ENCODE measurements around the gene GTPBP4.
"Not testable (repeated sequence)": the region's sequence is repeated elsewhere in the genome, so short reads cannot be mapped to it uniquely, and the experiment has no call there.

GTPBP4 gene

DNA sequence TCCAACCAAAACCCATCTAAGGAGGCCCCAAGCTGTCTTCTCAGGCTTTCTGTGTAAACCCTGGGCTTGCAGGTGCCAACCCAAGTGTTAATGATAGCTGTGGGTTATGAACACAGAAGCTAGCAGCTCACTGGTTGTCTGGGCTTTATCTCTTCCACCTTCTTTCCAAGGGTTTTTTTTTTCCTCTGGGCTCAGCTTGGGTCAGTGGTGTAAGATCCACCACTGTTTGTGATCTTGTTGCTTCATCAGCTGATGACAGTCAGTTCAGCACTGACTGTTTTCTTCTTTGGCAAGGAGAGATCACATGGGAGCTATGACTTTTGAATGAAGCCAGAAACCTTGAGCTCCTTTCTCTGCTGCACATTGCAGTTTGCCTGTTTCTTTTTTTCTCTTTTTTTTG, 4.6 kb downstream of the GTPBP4 start:
- DNase-seq: peak; percentile 59 to 88

DNA sequence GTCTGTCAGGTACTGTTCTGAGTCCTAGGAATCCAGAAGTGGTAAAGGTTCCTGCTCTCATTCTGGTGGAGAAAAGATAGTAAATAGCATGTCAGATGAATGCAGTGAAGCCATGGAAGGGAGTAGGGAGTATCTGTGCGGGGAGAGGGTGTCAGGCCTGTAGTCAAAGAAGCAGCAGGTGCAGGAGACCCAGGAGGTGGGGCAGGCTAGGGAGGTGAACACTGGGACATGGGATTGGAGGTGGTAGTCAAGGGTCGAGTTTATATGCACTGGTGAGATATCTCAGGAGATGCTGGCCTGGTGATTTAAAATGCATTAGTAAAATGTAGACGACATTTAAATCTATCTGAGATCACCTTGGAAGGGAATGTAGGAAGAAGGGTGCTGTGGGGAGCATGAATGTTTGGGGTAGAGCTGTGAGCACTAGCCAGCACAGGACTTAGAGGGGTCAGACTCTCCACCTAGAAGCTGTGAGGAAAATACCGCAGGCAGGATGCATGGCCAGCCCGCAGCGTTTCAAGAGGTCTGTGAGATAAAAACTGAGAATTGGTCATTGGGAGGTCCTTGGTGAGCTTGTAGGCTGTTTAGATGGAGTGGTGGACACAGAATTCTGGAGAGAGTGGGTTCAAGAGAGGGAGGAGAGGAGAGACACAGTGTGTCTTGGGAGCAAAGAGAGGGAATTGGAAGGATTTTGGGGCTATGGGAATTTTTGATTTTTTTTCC, 6.8 kb downstream of the GTPBP4 start:
- no peak for DNase-seq

DNA sequence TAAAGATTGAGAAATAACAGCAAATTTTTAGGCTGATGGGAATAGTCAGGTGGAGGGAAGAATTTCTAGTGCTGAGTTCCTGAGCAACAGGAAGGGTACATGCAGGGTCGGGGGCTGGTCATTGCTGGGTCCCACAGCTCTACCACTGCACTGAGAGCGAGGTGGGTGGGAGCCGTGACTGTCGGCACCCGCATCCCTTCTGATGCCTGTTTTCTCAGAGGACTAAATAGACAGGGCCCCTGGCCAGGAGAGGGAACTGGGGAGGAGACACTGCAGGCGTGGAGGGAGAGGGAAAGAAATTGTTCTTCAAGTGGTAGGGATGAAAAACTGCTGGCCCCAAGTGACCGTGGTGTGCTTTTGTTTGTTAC, 7.3 kb downstream of the GTPBP4 start:
- no peak for DNase-seq

DNA sequence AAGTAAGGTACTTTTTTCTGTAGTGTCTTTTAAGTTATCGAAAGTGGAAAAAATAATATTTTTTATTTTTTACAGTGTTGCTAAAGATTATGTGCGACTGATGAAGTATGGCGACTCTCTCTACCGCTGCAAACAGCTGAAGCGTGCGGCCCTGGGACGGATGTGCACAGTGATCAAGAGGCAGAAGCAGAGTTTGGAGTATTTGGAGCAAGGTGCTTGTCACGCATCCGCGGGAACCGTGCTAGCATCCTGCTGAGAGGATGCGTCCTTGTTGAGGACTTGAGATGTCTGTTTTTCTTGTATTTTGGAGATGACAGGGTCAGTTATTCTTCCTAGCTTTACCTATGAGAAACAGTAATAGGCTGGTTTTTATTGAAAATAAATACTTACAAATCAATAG, 7.8 kb downstream of the GTPBP4 start:
- DNase-seq: no peak

DNA sequence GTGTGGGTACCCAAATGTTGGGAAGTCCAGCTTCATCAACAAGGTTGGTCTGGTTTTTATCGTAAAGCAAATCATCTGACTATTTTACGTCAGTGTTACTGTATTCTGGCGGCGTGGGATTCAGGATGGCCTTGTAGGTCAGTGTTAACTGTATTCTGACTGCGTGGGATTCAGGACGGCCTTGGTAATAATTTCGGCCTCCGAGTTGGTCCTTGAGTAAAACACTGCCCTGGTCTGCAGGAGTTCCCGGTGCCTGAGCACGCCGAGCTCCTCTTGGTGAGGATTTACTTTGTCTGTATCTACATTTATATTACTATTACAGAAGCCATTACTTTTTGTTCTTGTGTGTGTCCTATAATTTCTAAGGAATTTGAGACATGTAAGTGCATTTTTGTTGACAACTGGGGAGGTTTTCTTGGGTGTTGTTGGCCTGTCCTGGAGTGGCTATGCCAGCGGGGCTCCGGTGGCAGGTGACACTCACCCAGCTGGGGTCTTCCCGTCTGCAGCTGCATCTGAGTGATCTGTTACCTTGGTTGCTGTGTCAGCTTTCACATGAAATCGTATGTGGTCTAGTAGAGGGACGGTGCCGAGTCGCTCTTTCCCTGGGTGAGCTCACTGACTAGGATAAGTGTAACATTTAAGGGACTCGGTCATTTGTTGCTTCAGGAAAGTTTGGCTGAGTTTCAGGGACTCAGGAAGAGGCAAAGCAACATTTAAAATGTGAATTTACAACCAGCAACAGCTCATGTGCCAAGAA, 9.2 kb downstream of the GTPBP4 start:
- no peak for DNase-seq

DNA sequence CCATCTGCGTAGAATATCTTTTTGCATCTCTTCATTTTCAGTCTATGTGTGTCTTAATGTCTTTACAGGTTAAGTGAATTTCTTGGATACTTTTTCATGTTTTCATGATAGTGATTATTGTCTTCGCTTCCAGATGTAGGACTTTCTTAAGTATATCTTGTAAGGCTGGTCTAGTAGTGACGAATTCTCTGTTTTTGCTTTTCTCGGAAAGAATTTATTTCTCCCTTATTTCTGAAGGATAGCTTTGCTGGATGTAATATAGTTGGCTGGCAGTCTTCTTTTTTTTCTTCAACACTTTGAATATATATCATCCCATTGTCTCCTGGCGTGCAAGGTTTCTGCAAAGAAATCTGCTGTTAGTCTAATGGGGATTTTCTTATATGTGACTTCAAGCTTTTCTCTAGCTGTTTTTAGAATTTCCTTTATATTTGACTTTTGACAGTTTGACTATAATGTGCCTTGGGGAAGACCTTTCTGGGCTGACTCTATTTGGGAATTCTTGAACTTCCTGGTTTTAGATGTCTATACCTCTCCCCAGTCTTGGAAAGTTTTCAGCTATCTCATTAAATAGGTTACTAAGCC, 14.3 kb downstream of the GTPBP4 start:
- no peak for DNase-seq

DNA sequence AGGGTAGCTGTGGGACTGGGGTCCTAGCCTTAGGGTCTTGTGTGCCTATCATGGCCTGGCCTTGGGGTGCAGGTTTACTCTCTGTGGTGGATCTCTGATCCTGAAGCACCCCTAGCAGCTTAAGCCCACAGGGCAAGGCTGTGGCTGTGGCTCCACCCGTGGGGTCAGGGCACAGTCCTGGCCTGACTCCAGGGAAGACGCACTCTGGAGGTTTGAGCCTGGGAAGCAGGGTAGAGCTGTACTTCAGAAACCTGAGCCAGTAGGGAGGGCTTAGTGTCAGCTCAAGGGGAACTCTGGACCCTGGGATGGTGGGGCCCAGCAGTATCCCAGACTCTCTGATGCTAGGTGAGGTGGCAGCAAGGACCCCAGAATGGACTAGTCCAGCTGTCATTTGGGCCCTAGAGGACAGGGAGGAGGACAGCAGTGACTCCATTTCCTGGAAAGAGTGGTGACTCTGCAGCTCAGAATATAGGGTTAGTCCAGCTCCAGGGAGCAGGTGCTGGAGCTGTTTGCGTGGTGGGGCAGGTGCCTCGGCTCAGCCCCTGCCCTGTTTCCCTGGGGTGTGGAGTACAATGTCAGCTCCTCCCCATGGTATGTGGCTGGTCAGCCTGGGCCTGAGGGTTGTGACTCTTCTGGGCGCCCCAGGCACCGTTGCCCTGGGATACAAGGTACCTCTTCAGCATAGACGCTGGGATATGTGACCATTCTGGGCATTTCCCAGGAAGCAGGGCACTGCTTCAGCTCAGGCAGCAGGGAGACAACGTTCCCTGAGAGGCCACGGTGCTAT, 15.8 kb downstream of the GTPBP4 start:
- DNase-seq: no peak

DNA sequence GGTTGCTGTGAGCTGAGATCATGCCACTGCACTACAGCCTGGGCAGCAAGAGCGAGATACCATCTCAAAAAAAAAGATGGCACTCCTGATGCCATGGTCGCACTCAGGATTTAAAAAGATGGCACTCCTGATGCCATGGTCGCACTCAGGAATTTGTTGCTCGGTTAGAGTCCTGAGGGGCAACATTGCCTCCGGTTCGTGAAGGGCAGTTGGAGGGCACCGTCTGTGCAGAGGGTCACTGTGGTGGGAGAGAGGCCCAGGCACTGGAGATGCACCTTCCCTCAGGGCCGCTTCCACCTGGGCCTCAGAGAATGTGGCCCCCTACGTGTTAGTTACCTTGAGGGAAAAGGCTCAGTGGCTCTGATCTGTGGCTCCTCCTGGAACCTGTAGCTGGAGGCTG, 18.3 kb downstream of the GTPBP4 start:
- no peak for DNase-seq

DNA sequence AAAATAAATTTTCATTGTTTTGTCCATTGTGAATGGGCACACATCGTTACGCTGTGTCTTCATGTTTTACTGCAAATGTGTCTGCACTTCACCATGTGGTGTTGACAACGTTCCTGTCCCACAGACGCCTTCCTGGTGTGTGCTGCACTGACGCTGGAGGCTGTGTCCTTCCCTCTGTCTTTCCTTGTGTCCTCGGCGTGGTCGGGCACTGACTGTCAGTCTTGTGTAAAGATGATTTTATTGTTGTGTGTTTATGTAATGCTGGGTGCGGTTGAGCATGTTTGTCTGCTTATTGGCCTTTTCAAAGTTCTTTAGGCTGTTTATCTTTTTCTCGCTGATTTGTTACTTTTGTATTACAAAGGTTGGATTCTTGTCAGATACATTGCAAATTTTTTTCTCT, 19.3 kb downstream of the GTPBP4 start:
- DNase-seq: no peak

DNA sequence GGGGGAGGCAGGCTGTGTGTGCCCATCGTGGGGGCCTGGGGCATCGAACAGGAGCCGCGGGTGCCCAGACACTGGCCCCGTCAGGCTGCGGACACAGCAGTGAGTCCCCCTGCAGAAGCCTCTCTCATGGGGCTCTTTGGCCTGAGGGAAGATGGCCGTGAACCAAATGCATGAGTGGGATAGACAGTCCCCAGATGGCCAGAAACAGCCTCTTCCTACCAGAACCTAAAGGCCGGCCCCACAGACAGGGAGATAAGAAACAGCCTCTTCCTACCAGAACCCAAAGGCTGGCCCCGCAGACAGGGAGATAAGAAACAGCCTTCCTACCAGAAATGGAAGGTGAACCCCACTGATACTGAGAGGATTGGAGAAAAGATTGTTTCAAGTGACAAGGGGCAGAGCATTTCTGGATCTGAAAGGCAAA, 20.8 kb downstream of the GTPBP4 start:
- no peak for DNase-seq

DNA sequence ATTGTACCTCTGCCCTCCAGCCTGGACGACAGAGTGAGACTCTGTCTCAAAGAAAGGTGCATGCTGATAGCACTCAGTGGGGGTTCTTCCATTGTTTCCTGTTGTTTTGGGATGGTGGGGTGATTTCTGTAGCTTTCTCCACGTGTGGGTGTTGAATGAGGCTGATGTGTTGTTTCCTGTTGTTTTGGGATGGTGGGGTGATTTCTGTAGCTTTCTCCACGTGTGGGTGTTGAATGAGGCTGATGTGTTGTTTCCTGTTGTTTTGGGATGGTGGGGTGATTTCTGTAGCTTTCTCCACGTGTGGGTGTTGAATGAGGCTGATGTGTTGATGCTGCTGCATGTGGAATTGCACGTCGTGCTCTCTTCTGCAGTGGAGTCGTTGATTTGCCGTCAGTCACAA, 21.7 kb downstream of the GTPBP4 start:
- not testable (repeated sequence) for DNase-seq

DNA sequence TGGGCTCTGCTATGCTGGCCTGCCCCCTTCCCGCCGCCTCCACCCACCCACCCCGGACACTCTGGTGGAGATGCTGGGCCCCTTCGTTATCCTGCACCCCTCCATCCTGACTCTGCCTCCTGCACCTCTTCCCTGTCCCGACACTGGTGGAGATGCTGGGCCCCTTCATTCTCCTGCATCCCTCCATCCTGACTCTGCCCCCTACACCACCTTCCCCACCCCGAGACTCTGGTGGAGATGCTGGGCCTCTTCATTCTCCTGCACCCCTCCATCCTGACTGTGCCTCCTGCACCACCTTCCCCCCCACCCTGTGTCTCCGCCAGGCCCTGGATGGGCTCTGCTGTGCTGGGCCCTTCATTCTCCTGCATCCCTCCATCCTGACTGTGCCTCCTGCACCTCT, 22.5 kb downstream of the GTPBP4 start:
- DNase-seq: no peak

DNA sequence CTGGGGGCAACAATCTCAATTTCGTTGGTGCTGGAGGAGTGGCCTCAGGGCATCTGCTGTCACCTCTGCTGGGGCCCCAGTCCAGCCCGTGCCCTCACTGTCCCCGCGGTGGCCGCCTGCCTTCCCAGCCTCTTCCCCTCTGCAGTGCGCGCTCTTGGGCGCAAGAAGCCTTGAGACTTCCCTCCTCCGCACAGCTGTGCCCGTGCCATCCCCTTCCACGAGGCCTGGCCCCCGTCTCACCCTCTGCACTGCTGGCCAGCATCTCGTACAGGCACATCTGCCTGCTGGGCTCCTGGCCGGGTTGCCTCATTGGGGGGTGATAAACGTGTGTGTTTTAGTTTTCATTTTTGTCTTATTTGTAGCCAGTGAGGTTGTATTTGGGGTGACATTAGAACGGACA, 23.5 kb downstream of the GTPBP4 start:
- no peak for DNase-seq

DNA sequence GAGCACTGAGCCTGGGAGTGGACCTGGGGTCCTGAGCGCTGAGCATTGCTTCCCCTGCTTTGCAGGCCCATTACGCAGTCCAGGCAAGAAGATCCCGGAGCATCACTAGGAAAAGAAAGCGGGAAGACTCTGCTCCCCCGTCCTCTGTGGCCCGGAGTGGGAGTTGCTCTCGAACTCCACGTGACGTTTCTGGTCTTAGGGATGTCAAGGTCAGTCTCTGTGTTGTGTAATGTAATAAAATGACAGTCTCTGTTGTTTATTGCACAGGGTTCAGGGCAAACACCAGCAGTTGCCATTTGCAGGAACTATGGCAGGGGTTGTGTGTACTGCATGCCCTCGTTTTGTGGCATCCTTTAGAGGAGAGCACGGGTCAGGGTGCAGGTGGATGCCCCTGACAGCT, 27.5 kb downstream of the GTPBP4 start:
- DNase-seq: no peak

DNA sequence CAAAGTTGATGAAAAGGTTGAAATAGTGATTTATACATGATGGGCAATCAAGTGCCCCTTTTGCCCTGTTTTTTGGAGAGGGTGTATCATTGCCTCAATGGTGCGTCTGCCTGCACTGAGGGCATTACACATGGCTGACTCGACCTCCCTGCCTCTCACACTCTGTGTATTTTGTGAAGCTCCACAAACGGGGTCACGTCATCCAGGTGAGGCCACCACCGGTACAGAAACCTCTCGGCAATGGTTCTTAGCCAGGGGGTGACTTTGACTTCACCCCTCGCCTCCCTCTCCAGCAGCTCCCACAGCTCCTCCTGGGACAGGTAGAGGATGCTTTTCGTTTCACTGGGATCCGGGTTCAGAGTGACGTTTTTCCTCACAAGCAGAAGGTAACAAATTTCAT, 31.1 kb downstream of the GTPBP4 start:
- DNase-seq: no peak

DNA sequence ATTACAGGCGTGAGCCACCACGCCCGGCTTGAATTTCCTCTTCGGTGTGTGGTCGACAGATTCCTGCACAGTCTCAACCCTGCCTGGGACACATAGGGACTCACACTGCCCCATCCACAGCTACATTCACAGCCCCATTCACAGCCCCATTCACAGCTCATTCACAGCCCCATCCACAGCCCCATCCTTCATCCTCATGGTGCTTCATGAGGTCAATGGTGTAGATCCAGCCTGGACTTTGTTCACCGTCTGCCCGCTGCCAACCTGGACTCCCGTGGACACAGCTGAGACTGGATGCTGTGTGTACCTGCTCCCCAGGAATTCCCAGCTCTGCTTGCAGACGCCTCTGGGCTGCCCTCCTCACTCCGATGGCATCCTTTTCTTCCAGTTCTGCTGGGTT, 32.2 kb downstream of the GTPBP4 start:
- no peak for DNase-seq

DNA sequence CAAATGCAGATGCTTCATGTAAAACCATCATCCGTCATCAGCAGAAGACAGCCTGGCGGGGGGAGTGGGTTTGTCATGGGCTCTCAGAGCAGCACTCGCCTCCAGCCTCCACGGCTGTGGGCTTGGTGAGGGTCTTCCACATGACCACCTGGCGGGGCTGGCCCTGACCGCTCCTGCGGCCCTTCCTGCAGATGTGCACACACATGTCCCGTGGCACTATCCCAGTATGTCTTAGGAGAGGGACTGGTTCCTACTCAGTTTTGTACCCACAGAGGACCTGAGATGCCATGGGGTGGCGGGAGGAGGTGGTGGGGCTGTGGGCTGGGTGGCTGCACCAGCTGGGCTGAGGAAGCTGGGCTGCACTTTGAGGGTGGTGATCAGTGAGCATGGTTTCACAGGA, 32.7 kb downstream of the GTPBP4 start:
- DNase-seq: no peak

DNA sequence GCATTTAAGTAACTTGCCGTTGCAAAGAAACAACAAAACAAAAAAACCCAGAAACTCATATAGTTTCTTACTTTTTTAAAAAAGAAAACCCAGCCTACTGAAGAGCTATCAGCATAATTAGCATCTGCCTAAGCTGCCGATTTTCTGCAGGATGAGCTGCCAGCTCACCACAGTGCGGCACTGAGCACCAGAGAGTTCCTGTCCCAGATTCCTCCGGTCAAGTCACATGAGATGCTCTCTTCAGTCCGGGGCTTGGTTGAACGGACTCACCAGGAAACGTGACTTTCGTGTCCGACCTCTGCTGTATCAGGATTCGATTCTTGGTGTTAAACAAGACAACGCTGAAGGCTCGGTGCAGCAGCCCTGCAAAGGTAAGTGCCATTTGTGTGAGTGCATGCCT, 34.2 kb downstream of the GTPBP4 start:
- no peak for DNase-seq

DNA sequence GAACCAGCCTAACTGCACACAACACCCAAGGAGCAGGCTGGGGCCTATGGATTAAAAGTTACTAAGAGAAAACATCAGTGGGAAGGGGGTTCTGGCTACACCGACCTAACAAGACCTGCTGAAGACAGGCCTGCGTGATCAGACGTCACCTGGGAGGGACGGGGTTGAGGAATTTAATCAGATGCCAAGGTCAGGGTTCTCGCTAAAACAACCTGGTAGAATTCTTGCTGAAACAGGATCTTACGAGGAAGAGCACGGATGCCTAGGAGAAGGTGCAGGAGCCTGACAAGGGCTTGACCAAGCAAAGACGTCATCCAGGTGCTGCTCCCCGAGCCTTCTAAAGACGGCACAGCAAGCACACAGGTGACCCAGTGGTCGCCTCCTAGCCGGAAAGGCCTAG, 35.9 kb downstream of the GTPBP4 start:
- no peak for DNase-seq

DNA sequence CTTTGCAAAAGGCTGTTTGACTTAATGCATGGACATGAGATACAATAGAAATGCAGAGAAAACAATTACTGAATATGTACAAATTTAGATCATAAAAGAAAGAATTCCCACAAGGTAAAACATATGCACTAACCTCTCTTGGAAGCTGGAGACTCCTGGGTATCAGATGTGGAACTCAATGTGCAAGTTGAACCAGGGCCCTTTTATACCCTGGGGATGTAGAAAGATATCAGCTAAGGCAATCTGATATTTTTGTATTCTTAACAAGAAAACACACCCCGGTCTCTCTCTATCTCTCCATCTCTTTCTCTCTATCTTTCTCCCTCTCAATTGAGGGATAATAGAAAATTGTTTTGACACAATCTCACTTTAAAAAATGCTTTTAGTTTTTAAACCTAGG, 37.4 kb downstream of the GTPBP4 start, which contains the start of gene IDI2:
Gene IDI2 (minus strand): TSS at position 177 of the 400 bp plus-strand sequence. CDS start 1,136 bp downstream, outside the sequence.
- DNase-seq: no peak

DNA sequence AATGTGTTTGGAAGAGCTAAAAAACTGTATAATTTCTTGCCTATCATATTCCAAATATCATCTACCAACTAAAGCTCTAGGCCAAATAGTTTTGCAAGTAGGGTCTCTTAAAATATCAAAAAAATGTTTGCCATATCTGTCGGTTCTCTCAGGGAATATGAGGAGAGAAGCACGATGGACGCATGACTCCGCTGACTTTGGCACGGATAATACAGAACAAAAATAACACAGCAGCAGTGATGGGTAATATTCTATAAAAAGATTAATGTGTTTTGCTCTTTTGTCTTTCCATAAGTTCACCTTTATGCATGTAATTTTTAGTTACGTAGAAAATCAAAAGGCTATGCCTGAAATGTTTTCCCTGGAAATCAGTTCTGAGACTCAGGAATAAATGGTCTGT, 38.3 kb downstream of the GTPBP4 start:
- DNase-seq: no peak

DNA sequence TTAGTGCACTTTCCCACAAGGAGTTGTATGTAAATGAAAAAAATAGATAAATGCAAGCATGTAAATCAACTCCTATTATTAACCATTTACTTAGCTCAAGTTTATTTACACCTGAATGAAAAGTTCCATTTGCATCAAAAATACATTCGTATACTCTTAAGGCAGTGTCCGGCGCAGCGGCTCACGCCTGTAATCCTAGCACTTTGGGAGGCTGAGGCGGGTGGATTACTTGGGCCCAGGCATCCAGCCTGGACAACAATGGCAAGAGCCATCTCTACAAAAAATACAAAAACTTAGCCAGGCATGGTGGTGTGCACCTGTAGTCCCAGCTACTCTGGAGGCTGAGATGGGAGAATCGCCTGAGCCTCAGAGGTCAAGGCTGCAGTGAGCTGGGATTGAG, 41.6 kb downstream of the GTPBP4 start:
- DNase-seq: no peak

DNA sequence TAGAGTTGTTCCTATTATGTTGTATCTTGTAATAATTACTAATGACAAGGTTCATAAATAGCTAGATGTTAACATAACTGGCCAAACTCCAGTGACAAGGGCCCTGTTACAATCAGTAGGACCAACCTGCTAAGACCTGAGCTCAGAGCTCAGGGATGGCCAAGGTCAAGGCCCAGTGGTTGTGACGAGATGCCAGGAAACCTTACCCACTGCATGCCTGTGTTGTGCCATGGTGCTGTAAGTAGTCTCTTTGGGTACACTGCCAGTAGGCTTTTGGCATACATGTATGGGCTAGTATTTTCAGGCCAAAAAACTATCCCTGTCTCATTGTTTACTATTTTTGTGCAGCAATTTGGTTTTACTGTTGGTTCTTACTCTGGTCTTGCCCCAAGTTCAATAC, 45.4 kb downstream of the GTPBP4 start:
- no peak for DNase-seq
